G401 (cell line): Measurements from ENCODE around the gene DHX30. TPM values are rescaled to one million over a fixed set of nuclear protein-coding genes. Genes with fewer than 3 reads are reported as not detected.
A peak's percentile ranks its signal among the peaks of the same experiment; 100 is the strongest.
"Not testable (repeated sequence)": the region's sequence is repeated elsewhere in the genome, so short reads cannot be mapped to it uniquely, and the experiment has no call there.

Experiments
- DNase-seq: peaks from one replicate; pipeline ENCODE4 v3.0.0-alpha.2; 2015; ENCODE audit warnings: low spot score
- in situ Hi-C: cut with HindIII; loops from 2 replicates; pipeline ENCODE4 v1.10.0; 2016; ENCODE audit warnings: low sequenced_read_pairs, mixed read lengths
- total RNA-seq: library from RNA; depleted of rRNA; stranded (reverse); fragments of >200 nt; shearing (Covaris generic); gene quantifications from 2 replicates; pipeline ENCODE4 v1.2.3, GENCODE V29; 2014

The DHX30 gene
- total RNA-seq, 1 experiment from 2014 or later: 168 TPM

DNA sequence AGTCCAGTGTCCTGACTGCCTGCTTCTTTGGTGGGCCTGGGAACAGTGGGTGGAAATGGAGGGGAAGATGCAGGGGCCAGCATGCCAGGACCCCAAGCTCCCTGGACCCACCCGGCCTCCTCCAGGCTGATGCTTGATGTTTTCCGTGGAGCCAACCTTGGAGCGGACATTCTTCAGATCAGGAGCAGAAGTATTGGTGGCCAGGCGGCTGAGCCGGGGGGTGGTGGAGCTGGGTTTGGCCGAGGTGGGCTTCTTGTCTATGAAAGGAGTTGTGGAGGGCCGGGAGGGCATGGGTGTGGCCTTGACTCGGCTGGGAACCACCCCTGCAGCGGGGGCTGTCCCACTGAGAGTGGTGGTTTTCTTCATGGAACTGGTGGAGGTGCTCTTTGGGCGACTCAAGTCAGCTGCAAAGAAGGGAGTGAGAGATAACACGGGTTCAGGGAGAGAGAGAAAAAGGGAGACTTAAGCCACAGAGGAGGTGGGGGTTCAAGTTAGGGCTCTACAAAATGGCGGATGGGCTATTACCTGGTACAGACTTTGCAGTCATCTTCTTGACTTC is 67.8 kb downstream of the DHX30 start:
- in situ Hi-C loops: no loop called here
- no peak for DNase-seq

DNA sequence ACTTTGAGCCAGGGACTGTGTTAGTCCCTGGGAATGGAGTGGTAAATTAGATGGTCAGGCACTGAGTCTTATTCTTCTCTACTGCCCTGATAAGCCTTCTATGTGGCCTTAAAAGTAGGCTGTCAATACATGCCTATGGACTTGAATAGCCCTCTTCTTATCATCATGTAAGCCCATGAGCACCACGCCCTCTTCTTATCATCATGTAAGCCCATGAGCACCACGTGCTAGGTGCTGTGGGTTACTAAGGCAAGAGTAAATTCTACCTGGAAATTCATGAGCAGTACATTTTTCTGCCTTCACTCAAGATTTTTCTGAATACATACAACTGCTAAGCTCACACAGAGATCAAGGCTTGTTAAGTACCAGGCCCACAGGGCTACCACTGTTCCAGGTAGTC is 68.5 kb downstream of the DHX30 start:
- in situ Hi-C loops: no loop called here
- no peak for DNase-seq

GRCh38 chr3:47872916-47873315 is 70.0 kb downstream of the DHX30 start:
- in situ Hi-C loops: no loop called here
- DNase-seq: peak; percentile 37

DNA sequence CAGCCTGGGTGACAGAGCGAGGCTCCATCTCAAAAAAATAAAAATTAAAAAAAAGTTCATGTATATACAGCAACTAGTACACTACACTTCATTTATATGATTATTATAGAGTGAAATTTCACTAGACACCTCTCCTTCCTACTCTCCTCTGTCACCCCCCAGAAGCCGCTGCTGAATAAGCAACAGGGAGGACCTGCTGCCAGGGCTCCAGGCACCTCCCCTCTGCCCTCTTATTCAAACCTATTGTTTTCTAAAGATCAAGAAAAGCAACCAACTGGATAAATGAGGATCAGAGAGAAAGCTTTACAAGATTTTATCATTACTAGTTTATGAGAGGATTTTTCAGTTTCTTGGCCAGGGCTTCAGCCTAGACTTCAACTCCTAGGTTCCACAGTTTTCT is 71.5 kb downstream of the DHX30 start:
- no peak for DNase-seq
- in situ Hi-C loops: no loop called here

GRCh38 chr3:47874913-47875312 is 72.0 kb downstream of the DHX30 start:
- peak; percentile 38 for DNase-seq
- in situ Hi-C loops: no loop called here

DNA sequence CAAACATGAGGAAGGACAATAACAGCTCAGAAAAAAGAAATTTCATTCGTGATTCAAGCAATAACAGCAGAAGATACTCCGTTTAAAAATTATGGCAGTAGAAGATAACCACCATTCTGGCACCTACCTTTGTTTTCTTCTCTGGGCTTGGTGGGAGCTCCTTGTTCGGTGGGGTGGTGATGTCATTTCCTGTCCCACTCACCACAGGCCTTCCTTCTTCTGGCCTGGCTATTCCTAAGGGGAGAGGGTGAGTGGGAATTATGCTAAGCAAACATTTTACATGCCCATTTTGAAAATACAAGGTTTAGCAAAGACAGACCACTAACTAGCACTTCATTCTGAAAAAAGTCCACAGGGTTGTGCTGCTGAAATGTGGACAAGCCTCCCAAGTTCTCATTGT is 74.4 kb downstream of the DHX30 start:
- in situ Hi-C loops: no loop called here
- no peak for DNase-seq

DNA sequence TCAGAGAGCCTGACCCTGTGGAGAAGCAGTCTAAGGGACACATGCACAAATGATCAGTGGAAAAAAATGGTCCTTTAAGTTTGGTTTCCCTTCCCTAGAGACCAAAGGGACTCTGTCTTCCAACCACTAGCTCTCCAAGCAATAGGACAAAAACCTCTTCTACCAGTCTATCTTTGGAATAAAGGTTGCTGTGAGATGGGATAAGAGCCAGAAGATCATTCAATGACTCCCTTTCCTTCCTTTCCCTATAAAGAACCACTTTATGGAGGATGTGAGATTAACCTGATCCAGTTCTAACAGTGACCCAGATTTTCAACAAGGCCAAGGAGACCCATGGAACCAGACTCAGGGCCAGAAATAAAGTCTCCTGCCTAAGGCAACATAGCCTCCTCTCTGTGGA is 74.8 kb downstream of the DHX30 start:
- in situ Hi-C loops: no loop called here
- DNase-seq: no peak

GRCh38 chr3:47882338-47882737 is 79.4 kb downstream of the DHX30 start:
- DNase-seq: no peak
- in situ Hi-C loops: no loop called here

DNA sequence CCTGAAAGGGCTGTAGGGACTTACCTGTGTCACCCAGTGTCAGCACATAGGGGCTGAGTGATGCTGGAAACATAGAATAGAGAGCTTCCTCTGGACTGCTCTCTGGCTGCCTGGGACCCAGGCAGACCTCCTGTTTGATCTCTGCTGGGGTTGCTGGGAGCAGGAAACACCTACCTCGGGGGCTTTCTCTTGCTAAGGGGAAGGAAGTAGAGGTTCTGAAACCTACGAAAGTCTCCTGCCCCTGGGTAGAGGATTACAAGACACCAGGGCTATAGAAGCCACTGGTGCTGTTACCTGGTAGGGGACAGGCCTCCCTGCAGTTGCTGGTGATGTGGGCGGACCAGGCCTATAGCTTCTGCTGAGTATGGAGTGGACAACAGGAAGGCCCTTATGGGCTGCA is 81.7 kb downstream of the DHX30 start:
- no peak for DNase-seq
- in situ Hi-C loops: no loop called here

- in situ Hi-C loops: no loop called here
- DNase-seq: no peak
These were observed 82.2 kb downstream of the DHX30 start for GRCh38 chr3:47885168-47885567.

DNA sequence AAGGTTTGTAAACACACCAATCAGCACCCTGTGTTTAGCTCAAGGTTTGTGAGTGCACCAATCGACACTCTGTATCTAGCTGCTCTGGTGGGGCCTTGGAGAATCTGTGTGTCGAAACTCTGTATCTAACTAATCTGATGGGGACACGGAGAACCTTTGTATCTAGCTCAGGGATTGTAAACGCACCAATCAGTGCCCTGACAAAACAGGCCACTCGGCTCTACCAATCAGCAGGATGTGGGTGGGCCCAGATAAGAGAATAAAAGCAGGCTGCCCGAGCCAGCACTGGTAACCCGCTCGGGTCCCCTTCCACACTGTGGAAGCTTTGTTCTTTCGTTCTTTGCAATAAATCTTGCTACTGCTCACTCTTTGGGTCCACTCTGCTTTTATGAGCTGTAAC is 85.1 kb downstream of the DHX30 start:
- DNase-seq, in situ Hi-C loops: not testable (repeated sequence)

DNA sequence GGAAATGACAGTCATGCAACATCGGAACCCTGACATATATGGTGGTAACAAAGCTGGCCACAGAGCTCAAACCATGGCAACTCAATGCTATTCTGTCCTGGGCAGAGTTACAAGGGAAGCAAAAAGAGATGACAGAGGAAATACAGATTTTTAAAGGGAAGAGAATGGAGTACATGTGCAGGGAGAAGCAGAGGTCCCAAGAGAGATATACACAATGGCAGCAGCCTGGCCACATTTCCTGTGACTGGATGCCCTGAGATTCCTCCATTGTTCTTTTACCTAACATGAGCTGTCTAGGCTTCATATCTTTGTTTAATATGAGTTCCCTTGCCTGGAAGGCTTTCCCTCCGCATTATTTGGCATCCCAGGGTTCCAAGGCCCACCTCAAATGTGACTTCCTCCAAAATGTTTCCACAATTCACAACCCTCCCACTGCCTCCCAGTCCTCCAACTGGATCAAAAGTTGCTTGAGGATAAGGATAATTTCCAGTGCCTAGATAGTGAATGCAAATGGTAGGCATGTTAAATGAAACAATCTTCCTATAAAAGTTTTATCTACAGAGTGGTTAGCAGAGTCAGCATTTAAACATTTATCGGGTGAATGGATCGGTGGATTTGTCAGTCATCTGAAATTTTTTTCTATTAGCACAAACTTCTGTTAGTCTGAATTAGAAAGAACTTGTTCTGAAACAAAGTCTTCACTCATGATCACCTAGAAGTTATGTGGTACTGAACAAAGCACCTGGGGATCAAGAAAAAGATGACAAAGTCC is 86.2 kb downstream of the DHX30 start:
- no peak for DNase-seq
- in situ Hi-C loops: no loop called here

DNA sequence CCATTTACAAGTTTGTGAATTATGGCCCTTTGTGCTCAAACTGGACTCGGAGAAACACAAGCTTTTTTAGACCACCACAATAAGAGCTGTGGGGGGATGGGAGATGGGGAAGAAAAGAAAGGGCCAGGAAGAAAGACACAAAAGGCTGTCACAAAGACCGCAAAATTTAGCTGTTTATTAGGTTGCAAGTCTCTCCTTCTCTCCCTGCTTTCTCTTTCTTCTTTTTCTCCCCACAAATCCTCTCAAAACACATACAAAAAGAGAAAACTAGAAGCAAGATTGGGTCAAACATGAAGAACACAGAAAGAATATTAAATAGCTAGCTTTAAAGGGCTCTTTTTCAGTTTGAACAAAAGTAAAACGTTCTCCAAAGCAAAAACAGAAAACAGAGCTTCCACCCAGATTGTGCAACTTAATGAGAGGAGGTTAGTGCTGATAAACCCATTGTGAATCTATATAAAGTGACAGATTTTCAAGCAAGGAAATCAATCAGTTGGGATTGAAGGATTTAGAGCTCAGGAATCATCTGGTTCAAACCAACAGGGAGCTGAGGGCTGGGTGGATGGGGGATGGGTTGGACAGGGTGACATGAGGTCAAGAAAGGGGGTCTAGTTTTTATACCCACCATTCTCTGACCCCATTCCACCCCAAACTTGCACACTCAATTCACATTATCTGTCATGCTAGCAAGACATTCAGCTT is 87.3 kb downstream of the DHX30 start:
- in situ Hi-C loops: no loop called here
- peak; percentile 44 for DNase-seq

GRCh38 chr3:47890828-47891612 is 88.1 kb downstream of the DHX30 start:
- in situ Hi-C loops: no loop called here
- peak; percentile 90 for DNase-seq

GRCh38 chr3:47891613-47892005 is 88.7 kb downstream of the DHX30 start:
- in situ Hi-C loops: no loop called here
- peak; percentile 53 for DNase-seq

DNA sequence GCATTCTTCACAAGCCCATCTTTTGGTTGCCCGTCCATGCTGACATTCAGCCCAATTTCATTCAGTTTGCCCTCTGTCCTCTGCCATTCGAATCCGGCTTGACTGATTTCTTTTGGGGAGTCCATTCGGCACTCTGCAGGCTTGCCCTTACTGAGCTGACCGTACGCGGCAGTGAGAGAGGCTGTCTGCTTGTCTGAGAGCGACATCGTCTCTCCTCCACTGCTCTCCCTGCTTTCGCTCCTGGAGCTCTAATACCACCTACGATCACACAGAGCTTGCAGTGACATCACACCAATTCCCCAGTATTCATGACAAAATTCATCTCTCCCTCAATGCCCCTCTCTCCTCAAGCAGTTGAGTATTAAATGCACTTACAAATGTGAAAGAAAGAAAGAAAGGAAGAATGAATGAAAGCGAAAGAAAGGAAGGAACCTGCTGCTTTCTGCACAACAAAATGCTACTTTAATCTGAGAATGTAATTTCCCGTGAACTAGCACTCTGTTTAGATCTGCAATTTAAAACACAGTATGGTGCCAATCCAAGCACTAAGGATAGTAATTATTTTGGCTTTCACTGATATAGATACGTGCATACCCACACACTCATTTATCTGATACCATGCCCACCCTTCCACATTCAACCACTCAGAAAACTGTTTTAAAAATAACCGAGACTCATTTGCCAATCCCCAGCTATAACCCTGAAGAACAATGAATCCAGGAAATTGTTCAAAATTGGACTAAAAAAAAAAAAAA is 89.5 kb downstream of the DHX30 start:
- in situ Hi-C loops: no loop called here
- DNase-seq: peak; percentile 85

GRCh38 chr3:47895241-47895640 is 92.3 kb downstream of the DHX30 start:
- DNase-seq: no peak
- in situ Hi-C loops: no loop called here

DNA sequence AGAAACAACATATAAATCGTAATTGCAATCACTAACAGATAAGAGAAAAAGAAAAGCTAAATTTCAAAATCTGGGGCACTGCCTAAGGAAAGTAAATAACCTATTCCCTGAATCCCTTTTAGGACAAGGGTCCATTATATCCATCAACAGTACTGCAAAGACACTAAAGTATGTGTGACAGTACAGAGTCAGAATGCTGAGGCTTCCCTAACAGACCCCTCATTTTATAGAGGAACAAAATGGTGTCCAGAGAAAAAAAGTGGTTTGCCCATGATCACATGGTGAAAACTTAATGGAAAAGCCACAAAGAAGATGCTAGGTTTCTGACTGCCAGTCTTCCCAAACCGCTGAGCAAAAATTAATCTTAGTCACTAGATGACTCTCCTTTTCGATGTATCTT is 93.8 kb downstream of the DHX30 start:
- no peak for DNase-seq
- in situ Hi-C loops: no loop called here

- in situ Hi-C loops: no loop called here
- DNase-seq: no peak
These were observed 95.0 kb downstream of the DHX30 start for GRCh38 chr3:47897954-47898353.
